Vagina (tissue), 2 donors: ENCODE results near the gene GLDC. TPM values are rescaled to one million over a fixed set of nuclear protein-coding genes. Genes with fewer than 3 reads are reported as not detected.

ENCODE experiments used
- DNase-seq, 2 donors: peaks; one replicate each; pipeline ENCODE4 v3.0.0-alpha.2; 2017; ENCODE audit errors: extremely low spot score in 2 of 2
- H3K27ac ChIP-seq: fragments of 200-600 bp; sonication (generic); one replicate; pipeline ENCODE4 v1.5.1; 2019
- H3K27me3 ChIP-seq: fragments of 200-600 bp; sonication (generic); one replicate; pipeline ENCODE4 v1.5.1; 2019
- H3K36me3 ChIP-seq, 2 donors: fragments of 200-600 bp; sonication (generic); one replicate each; pipeline ENCODE4 v1.5.1; 2017 to 2019
- H3K4me1 ChIP-seq: fragments of 200-600 bp; sonication (generic); one replicate; pipeline ENCODE4 v1.5.1; 2019
- H3K4me3 ChIP-seq, 2 donors: fragments of 200-600 bp; sonication (generic); 1 replicate in 1 of 2; 2 replicates in 1 of 2; pipeline ENCODE4 v1.5.1; 2016 to 2019
- H3K9me3 ChIP-seq: fragments of 200-600 bp; sonication (generic); one replicate; pipeline ENCODE4 v1.5.1; 2019
- POLR2A ChIP-seq, 2 donors: fragments of 450-650 bp; IDR thresholded peaks; one replicate each; pipeline ENCODE4 v1.6.1; 2017; ENCODE audit warnings: antibody characterized with exemption in 2 of 2, mild to moderate bottlenecking in 2 of 2, moderate library complexity in 2 of 2
- POLR2AphosphoS5 ChIP-seq, 2 donors: sonication (generic); formaldehyde crosslinking; IDR thresholded peaks; one replicate each; pipeline ENCODE4 v1.9.0; 2017; ENCODE audit warnings: antibody characterized with exemption in 2 of 2, mild to moderate bottlenecking in 2 of 2, low read depth in 1 of 2; ENCODE audit not compliant: insufficient read depth in 1 of 2
- intact Hi-C: fragments of 100-400 bp; cut with DNase I; formaldehyde crosslinking; loops from one replicate; pipeline ENCODE4 v1.15.1; 2023
- total RNA-seq: library from RNA; depleted of rRNA; stranded (reverse); fragments of >200 nt; gene quantifications from one replicate; pipeline ENCODE4 v1.2.3, GENCODE V29; 2016
- TF ChIP-seq, protein P1 (sequence below), 3 experiments: fragments of 450-650 bp in 2 of 3; fragments of 200-600 bp in 1 of 3; sonication (generic) in 1 of 3; IDR thresholded peaks; one replicate each; pipeline ENCODE4 v1.5.1; 2017 to 2019; ENCODE audit warnings: antibody characterized with exemption in 3 of 3, mild to moderate bottlenecking in 2 of 3, moderate library complexity in 2 of 3

GLDC gene
- total RNA-seq, 1 donor from 2014 or later, result 0.49 TPM

DNA sequence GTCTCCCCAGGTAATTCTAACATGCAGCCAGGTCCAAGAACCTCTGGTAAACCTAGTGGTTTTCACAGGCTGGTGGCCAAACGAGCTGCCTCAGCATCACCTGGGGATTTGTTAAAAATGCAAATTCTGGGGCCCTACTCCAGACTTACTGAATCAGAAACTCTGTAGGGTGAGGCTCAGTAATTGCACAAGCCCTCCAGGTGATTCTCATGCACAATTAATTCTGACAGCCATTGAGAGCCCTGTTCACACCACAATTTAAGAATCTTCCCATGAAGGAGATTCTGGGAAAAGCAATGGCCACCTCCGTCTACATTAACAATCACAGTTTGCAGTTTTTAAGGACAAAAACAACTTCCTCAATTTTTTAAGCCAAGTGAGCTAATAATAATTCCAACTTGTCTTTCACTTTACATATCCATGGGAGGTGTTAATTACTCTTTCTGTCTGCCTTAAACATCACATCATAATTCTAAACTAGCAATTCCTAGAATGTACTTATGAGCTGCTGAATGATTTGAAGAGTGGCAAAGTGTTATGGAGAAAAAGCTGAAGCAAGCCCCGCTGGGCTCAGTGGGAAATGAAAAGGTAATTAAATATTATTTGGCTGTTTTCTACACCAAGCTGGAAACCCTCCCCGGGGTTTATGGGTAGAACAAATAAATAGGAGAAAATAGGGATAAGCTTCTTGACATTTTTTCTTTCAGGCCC lies 70.0 kb downstream of the GLDC start:
- H3K4me1 ChIP-seq, result no peaks in the 10 kb centered on the region
- no peaks in the 10 kb centered on the region for H3K27me3 ChIP-seq
- H3K27ac ChIP-seq, result no peak overlapping the region
- TF ChIP-seq, protein P1, sequence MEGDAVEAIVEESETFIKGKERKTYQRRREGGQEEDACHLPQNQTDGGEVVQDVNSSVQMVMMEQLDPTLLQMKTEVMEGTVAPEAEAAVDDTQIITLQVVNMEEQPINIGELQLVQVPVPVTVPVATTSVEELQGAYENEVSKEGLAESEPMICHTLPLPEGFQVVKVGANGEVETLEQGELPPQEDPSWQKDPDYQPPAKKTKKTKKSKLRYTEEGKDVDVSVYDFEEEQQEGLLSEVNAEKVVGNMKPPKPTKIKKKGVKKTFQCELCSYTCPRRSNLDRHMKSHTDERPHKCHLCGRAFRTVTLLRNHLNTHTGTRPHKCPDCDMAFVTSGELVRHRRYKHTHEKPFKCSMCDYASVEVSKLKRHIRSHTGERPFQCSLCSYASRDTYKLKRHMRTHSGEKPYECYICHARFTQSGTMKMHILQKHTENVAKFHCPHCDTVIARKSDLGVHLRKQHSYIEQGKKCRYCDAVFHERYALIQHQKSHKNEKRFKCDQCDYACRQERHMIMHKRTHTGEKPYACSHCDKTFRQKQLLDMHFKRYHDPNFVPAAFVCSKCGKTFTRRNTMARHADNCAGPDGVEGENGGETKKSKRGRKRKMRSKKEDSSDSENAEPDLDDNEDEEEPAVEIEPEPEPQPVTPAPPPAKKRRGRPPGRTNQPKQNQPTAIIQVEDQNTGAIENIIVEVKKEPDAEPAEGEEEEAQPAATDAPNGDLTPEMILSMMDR (IDR thresholded peaks at IDR 0.05), result no peak
- TF ChIP-seq POLR2AphosphoS5 (IDR thresholded peaks at IDR 0.05; ENCODE audit: insufficient read depth in 1 of 2, low read depth in 1 of 2) (no peak), POLR2A (IDR thresholded peaks at IDR 0.05) (no peak)
- intact Hi-C loops, result no loop called here
- H3K9me3 ChIP-seq, result no peaks in the 10 kb centered on the region
- DNase-seq, result no peak
- H3K4me3 ChIP-seq, result no peak overlapping the region
- H3K36me3 ChIP-seq, result no peaks in the 10 kb centered on the region

DNA sequence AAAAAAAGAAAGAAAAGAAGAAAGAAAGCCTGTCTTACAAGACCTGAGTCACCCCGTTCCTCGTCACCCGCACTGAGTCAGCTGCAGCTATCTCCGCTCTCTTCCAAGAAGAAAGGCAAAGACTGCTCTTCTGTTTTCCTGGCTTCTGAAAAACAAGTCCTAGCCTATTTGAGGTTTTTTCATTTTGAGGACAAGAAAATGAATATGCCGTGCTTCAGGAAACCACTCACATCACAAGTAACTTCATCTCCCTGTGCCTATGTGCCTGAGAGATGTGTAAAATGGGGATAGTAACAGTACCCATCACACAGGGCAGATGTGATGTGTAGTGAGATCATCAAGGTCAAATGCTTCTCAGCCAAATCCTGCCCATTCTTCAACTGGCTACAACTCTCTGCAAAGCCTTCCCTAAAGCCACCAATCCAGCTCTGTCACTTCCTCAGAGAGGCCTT lies 78.4 kb downstream of the GLDC start:
- peaks cover 25% of the 10 kb centered on the region for H3K4me1 ChIP-seq
- no peak overlapping the region for H3K4me3 ChIP-seq
- intact Hi-C loops, result no loop called here
- no peak for DNase-seq
- no peaks in the 10 kb centered on the region for H3K9me3 ChIP-seq
- H3K27me3 ChIP-seq, result no peaks in the 10 kb centered on the region
- TF ChIP-seq, protein P1 (IDR thresholded peaks at IDR 0.05), result no peak
- TF ChIP-seq POLR2A (IDR thresholded peaks at IDR 0.05), result no peak
- TF ChIP-seq POLR2AphosphoS5 (IDR thresholded peaks at IDR 0.05; ENCODE audit: insufficient read depth in 1 of 2, low read depth in 1 of 2), result no peak
- H3K27ac ChIP-seq, result no peak overlapping the region
- H3K36me3 ChIP-seq, result no peaks in the 10 kb centered on the region

DNA sequence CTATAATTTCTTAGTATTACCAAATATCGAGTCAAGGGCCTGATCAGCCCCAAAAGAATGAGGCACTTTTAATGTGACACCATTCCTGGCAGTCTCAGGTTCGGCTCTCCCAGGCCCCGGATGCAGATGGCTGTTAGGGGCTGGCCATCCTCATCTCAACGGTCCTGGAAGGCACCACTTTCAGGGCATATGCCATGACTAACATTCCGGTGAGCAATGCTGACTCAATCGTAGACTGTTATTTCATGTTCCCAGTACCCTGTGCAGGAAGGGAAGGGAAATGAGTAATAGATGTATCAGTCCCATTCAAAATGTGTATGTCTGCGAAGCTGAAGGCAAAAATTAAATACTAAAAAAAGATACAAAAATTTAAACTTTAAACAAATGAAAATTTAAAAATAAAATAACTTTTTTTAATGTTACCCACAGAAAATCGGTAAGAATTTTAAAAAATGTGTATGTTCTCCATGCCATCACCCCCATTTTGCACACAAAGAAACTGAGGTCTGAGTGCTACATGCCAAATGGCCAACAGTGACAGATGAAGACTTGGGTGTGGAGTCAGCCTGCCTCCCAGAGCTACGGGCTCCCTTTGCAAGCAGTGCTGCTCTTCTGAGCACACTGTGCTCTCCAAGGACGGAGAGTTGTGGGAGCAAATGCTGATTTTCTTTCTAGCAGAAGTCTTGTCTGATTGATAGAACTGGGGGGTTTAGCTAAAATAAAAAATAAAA lies 79.0 kb downstream of the GLDC start:
- Histone ChIP-seq H3K27me3 (no peaks in the 10 kb centered on the region), H3K9me3 (no peaks in the 10 kb centered on the region), H3K36me3 (no peaks in the 10 kb centered on the region), H3K27ac (no peak overlapping the region), H3K4me1 (peaks cover 25% of the 10 kb centered on the region), H3K4me3 (no peak overlapping the region)
- no peak for DNase-seq
- TF ChIP-seq POLR2AphosphoS5 (IDR thresholded peaks at IDR 0.05; ENCODE audit: insufficient read depth in 1 of 2, low read depth in 1 of 2) (peak in 1 of 2 donors; percentile 45), POLR2A (IDR thresholded peaks at IDR 0.05) (no peak)
- TF ChIP-seq, protein P1 (IDR thresholded peaks at IDR 0.05), result no peak
- intact Hi-C loops, result no loop called here

DNA sequence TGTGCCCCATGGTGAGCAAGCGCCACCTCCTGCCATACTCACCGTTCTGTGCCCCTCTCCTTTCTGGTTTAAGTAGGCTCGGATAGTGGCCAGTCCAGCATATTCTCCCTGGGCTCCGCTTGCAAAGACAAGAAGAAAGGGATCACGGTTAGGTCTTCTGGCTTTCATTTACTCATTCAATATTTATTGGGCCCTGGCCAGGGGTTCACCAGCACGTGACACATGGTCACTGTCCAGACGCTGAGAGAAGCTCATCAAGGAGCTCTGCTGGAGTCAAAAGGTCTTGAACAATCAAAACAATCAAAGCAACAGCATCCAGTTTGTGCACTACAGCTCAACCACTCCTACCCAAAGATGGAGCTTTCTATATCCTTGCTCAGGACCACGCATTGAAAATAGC lies 80.2 kb downstream of the GLDC start:
- no peak overlapping the region for H3K4me3 ChIP-seq
- TF ChIP-seq POLR2A (IDR thresholded peaks at IDR 0.05) (no peak), POLR2AphosphoS5 (IDR thresholded peaks at IDR 0.05; ENCODE audit: insufficient read depth in 1 of 2, low read depth in 1 of 2) (no peak)
- TF ChIP-seq, protein P1 (IDR thresholded peaks at IDR 0.05), result no peak
- no peak for DNase-seq
- no peaks in the 10 kb centered on the region for H3K36me3 ChIP-seq
- H3K9me3 ChIP-seq, result no peaks in the 10 kb centered on the region
- intact Hi-C loops, result no loop called here
- no peak overlapping the region for H3K27ac ChIP-seq
- no peaks in the 10 kb centered on the region for H3K27me3 ChIP-seq
- H3K4me1 ChIP-seq, result peaks cover 25% of the 10 kb centered on the region

DNA sequence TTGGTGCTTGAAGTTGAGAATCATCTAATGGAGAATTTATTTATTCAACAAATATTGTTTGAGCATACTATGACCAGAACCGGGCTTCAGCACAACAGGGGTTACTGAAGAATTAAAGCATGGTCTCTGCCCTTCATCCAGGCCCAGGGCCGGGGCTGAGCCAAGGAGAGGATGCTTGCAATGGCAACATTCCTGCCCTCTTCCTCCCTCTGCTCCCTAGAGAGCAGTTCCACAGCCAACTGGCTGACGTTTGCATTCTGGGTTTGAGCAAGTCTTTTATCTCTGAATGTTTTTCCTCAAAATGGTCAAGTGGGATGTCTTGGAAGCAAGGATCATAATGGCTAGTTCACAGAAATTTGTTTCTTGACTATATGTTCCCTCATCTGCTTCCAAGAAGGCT lies 80.7 kb downstream of the GLDC start:
- Histone ChIP-seq H3K27me3 (no peaks in the 10 kb centered on the region), H3K27ac (no peak overlapping the region), H3K9me3 (no peaks in the 10 kb centered on the region), H3K4me3 (no peak overlapping the region), H3K36me3 (no peaks in the 10 kb centered on the region), H3K4me1 (peaks cover 25% of the 10 kb centered on the region)
- TF ChIP-seq POLR2A (IDR thresholded peaks at IDR 0.05) (no peak), POLR2AphosphoS5 (IDR thresholded peaks at IDR 0.05; ENCODE audit: insufficient read depth in 1 of 2, low read depth in 1 of 2) (no peak)
- TF ChIP-seq, protein P1 (IDR thresholded peaks at IDR 0.05), result no peak
- DNase-seq, result no peak
- intact Hi-C loops, result no loop called here
